Nucleus accumbens (tissue), 56 donors: ENCODE results near the gene NRF1.

Experiments used
- DNase-seq, 56 donors: peaks; one replicate each; lab custom pipeline; 2025; lab: John Stamatoyannopoulos, UW

NRF1 gene

DNA sequence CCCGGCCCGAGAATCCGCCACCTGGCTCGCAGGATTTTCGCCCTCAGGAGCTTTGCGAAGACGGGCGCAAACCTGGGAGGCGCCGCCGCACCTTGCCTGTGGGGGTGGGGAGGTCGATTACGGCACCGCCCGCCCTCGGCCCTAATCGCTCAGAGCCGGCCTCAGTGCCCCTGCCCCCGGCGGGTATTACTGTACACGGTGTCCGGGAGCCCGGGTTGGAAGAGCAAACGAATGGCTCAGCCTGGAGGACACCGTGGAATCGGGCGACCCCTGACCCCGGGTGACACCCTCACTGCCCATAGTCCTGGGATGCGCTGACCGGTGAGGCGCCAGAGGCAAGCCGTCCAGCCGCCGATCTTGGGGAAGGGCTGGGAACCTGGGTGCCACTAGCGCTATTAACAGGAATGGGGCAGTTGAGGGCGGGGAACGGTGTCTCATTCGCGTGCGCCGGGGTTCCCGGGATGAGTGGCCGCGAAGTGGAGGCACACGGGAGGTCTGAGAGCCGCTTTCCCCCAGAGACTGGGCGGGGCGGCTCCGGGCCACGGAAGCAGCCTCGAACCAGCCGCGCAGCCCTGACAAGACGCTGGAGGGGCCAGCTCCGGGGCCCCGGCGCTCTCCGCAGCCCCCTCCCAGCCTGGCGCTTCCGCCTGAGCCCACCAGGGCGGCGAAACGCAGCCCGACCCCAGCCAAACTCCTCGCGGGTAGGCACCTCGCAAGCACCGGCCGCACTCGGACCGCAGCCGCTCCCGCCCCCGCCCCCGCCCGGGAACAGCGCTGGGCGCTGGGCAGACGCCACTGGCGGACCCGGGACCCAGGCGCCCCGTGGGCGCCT is 167.5 kb downstream of the NRF1 start:
- DNase-seq, result no peak

DNA sequence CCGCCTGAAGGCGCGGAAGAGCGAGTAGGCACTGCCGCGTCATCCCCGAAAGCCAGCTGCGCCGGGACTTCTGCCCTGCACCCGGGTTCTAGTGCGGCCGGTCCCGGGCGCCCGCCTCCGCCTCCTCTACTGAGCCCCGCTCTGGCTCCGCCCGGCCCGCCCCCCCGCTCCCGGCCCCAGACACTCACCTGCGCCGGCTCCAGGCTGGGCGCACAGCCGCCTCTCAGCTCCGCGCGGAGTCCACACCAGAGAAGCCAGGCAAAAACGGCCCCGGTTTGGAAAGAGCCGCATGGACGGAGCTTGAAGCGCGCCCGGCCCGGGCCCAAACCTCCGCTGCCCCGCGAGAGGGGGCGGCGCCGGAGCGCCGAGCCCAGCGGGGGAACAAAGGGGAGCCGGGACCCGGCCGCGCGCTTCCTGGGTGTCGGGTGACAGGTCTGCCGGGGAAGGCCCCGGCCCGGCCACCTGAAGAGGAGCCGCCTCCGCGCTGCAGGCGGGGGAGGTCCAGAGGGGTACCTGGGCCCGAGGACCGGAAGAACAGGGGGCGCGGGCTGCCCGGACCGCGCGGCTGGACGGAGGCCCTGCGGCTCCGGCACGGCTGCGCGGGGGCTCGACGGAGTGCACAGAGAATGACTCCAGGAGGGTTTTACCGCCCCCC is 168.2 kb downstream of the NRF1 start:
- DNase-seq, result peak in 1 of 56 donors; percentile 16

DNA sequence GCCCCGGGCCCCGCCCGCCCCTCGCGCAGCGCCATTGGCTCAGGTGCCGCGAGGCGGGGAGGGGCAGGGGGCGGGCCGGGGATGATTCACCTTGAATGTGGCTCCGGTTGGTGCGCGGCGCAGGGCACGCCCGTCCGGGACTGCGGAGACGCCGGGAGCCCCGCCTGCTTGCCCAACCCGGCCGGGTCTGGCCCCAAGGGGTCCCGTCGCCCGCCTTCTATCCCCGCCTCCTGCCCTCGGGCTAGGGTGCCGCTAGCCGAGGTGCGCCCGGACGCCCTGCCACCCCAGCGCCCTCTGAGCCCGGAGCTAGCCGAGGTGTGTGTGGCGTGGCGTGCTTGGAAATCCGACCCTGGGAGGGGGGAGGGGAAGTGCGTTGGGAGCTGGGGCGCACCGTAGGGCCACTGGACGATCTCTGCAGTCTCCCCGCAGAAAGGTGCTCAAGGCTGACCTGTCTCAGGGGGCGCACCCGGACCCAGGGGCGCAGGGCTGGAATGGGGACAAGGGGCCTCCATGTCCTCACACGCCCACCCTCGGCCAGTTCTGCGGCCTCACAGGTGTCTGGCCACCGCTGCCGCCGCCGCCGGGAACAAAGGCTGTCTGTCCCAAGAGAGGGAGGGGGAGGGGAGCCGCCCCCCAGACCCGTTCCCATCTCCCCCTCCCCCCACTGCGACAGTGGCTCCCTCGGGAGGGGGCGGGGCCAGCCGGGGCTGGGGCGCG is 168.9 kb downstream of the NRF1 start:
- peak in 1 of 56 donors; percentile 40 for DNase-seq

DNA sequence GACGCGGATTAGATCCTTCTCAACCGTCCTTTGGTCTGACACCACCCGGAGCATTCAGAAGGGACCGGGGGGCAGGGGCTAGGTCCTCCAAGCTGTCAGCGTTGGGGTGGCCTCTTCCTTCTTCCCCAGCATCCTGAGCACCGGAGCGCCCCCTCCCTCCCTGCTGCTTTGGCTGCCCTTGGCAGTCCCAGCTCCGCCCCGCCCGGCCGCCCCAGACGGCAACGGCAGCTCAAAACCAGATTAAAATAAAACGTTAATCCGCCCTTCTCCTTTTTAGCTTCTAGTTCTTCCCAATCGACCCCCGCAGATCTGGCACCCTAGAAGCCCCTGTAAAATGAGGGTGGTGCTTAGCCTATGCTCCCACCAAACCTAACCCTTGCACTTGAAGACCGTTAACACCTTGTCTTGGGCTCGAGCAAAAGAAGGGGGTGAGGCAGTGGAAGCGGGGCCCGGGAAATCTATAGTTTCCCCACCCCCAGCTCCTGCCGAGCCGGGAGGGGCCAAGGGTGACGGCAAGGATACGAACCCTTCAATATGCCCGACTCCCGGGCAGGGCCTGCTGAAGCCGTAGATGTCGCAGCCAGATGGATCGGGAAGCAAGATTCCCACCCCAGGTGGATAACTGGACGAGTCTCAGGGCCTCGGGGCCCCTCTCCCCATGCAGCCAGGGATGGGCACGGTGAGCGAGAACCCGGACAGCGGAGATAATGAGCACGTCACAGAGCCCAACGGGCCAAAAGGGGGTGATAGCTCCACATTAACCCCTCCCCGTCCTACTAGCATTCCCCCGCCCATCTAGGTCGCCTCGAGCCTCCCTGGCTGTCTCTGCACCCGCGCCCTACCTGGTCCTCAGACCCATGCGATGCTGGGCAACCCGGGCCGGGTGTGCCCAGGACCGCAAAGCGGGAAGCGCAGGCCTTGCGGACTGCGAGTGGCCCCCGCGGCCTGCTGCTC is 169.7 kb downstream of the NRF1 start:
- DNase-seq, result no peak

DNA sequence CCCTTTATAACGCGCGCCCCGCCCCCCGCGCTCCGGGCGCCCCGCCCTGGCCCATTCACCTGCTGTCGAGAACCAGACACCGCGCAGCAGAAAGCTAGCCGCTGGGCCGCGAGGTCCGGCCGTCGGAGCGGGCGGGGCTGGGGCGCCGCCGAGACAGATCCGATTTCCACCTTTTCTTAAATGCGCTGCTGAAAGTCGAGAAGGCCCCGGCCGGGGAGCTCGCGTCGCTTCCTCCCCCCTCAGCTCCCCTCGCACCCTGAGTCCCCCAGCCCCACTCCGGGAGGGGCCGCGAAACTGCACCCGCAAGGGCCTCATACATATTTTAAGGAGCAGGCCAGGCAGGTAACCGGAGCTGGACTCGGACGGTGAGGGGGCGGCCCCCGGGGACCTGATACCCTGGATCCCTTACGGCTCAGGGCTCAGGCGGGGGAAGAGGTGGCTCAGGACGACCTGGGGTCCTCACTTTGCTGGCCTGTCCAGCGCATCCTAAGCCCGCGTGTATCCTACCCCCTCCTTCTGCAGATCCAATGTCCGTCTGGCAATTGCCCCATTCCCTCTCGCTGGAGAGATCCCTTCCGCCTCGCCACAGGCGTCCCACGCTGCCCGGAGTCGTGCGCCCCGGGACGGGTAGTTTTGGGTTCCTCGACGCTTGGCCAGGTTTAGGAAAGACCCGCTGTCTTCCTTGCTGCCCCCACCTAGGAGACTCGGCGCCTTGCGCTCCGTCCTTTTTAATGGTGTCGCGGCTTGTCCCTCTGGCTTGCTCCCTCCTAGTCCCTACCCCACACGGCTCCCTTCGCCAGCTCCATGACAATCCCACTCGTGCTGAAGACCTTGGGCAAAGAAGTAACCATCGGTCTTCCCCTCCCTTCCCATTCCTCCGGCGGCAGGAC is 170.7 kb downstream of the NRF1 start:
- DNase-seq, result no peak

DNA sequence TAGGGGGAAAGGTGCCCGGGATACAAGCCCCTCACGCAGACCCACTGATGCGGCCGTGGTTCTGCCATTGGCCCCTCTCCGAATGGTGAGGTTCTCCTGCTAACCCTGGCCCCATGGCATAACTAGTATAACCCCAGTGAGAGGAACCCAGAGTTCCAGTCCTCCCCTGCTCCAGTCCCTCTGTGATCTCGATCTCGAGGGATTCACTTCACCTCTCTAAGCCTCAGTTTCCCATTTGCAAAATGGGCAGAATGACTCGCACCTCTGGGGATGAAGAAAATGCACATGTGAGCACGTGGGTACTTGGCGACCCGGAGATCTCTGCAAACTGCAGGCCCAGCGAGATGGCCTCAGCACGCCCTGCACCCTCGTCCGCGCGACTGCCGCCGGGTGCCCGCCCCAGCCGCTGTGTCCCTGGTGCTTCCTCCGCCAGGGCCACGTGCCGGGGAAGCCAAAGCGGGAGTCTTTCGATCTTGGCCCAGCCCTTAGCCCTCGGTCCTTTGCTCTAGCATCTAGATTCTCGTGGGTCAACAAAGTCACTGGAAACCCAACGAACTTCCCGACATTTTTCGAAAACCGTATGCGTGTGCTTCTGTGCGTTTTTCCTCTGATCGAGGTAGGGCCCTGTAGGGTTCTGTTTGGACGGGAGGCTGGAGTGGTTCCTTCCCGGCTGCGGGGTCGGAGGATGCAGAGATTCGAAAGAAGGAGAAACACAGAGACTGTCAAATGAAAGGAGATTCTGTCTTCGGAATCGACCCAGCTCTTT is 171.5 kb downstream of the NRF1 start:
- DNase-seq, result no peak

DNA sequence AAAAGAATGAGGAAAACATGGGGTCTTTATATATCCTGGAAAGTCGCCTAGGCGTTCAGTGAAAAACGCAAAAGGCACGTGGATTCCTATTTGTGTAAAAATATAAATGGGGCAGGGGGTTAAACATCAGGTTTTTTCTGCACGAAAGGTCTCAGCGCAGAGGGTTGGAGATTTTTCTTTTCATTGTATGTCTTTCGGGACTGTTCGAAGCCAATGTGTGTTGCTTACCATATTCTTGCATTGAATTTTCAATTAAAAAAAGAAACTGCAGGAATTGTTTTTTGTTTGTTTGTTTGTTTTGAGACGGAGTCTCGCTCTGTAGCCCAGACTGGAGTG is 172.0 kb downstream of the NRF1 start:
- no peak for DNase-seq

DNA sequence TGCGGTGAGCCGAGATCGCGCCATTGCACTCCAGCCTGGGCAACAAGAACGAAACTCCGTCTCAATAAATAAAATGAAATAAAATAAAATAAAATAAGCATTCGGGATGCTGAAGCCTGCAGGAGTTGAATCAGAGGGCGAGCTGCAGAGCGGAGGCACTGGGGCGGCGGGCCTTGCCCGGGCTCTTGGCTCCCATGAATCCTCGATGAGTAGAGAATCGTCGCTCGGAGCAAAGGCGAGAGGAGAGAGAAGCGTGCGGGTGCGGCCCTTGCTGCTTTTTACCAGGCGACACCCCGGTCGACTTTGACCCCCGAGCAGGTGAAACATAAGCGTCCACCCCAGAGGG is 172.9 kb downstream of the NRF1 start:
- DNase-seq, result no peak

DNA sequence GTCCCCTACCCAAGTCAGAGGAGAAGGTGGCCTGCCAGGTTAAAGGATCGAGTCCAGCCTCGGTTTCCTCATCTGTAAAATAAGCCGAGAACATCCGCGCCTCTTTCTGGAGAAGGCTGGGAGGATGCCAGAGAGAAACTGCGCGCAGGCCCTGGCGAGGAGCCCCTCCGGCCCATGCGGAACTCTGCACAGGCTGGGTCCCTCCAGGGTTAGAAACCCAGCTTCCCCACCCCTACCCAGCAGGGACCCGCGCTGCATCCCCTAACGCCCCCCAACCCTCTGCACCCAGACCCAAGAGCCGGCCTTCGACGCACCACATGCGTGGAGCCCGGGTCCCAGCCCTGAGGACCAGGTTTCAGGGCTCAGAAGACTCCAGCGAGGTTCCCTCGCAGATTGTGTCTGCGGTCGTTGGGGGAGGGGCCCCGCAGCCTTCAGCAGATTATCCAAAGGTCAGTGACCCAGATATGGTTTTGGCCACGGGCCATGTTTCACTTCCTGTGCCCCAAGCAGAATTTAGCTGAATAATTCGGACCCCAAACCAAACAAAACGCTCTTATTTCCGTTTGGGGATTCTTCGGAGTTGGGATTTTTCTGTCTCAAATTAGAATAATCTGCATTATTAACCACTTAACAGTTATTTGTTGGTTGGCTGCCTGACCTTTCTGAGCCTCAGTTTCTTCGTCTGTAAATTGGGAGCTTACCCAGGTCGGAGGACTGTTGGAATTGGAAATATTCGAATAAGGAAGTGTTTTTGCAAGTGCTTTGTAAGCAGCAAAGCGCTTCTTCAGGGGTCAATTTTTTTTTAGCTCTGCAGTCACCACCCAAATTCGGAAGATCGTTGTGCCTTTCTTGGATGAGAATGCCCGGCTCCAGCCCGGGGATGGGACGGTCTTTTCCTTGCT is 173.5 kb downstream of the NRF1 start:
- no peak for DNase-seq

DNA sequence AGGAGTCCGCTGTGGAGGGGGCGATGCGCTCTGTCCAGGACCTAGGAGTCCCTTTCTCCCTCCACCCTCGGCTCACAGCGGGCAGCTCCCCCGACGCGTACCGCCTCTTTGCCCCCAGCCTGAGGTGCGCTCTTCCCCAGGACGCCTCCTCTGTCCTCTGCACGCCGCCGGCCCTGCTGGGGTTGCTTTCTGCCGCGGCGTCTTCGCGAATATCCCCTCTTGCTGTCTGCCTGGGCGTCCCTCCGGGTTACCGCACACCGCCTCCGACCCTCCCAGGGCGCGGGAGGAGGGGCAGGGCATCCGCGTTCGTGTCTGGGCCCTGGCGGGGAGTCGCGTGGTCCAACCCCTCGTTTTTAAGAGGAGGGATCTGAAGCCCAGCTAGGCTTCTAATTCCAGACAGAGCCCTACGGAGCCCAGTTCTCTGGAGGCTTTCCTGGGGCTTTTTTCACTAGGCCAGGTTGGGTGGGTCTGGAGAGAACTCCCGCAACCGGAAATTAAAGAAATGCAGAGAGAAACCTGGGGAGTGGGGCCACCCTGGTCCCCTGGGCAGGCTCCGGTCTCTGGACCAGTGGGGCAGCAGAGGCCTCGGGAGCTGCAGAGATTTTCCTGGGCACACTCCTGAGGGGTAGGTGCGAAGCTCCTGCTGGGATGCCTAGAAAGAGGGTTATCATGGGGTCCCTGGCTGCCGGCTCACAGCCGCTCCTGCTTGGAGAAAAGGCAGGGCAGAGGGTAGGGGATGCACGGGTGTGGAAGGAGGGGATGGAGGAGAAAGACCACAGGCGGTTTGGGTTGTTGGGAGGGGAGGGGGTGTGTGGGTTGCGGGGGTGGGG is 174.4 kb downstream of the NRF1 start:
- DNase-seq, result no peak

DNA sequence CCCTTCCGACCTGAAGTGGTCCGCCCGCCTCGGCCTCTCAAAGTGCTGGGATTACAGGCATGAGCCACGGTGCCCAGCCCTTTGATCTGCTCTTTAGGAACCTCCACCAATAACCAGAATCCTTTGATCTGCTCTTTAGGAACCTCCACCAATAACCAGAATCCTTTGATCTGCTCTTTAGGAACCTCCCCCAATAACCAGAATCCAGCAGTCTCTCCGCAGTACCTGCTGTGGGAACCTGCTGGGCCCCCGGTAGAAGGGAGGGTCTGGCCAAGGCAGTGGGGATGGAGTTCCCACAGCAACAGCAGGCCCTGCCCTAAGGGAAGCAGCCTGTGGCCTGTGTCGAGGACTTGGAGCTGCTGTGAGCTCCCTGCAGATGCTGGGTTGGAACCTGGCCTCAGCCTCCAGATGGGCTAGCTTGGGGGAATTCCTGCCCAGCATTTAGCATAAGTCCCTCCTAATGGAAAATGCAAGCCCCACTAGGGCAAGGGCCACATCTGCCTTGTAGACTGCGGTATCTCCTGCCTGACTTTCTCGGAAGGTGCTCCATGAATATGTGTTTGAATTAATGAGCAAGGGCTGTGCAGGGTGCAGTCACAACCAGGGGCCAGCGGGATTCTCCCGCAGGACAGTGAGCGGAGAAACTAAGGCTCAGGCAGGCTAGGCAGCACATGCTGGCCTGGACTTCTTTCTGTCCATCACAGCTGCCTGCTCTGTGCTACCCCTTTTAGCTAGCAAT is 175.5 kb downstream of the NRF1 start:
- DNase-seq, result no peak

DNA sequence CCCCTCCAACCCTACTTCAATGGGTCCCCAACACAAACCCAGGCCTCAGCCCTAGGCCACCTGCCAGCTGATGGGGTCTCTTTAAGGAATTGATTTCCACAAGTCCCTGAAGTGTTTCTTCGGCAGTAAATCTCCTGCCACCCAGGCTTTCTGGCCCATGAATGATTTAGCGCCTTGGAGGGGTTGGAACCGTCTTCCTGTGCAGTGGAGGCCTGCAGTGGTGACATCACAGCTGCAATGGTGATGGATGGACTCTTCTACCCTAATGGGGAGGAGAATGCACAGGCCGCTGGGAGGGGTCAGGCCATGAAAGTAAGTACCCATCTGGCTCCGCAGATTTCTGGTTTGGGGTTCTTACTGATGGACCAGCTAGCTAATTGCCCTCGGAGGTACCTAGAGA is 177.5 kb downstream of the NRF1 start:
- DNase-seq, result no peak

DNA sequence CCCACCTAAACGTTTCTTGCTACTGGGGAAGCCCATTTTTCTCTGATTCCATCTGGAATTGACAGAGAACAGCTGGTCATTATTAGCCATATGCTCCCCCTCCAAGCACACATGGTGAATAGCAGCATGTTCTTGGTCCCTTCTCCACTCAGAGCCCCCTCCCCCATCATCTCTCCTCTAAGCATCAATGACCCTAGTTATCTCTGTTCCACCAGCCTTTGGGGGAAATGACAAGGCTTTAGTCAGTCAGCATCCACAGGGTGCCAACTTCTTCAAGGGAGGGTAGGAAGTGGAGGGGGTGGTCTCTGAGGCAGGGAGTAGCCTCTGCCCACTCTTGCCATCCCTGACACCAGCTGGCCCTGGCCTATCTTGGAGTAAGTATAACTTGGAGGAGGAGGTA is 178.1 kb downstream of the NRF1 start:
- DNase-seq, result no peak

DNA sequence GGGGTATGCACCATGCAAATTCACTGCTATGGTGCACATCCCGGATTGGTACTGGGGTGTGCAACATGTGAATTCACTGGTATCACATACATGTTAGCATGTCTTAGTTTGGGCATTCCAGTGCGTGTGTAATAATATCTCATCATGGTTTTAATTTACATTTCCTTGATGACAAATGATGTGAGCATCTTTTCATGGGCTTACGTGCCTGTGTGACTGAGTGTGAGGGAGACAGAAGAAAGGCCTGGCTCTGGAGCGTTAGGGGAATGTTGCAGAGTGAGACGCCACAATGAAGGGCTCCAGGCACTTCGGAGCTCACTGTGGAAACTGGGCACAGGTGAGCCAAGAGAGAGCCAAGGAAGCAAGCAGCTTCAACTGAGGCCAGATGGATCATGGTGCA is 178.6 kb downstream of the NRF1 start:
- DNase-seq, result no peak

DNA sequence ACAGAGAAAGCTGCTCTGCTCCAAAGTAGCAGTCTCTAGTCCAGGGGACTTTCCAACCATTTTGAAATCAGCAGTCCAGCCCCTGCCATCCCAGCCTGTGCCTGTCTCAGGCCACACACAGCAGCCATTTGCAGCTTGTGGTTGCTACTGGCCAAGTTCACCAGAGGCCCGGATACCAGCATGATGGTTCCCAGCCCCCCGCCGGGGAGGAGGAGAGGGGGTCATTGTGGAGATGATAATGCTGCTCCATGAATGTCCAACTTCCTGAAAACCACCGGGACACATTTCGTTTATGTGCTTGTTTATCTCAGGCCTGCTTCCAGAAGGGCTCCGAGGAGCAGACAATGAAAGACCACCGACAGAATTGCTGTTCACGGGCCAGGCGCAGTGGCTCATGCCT is 181.2 kb downstream of the NRF1 start:
- DNase-seq, result no peak
